ENCODE data around the gene DOCK1.

Gene DOCK1

GRCh38 chr10:127398140-127398970 is 493.1 kb downstream of the DOCK1 start:
- no peak overlapping the region for H3K4me3 ChIP-seq (ENCODE audit: low read depth, low read length)
- no peaks in the 10 kb centered on the region for H3K27me3 ChIP-seq (ENCODE audit: insufficient read depth, low read length)
- no peak overlapping the region for H3K27ac ChIP-seq (ENCODE audit: low read depth, low read length)
- peaks cover 9% of the 10 kb centered on the region for H3K4me1 ChIP-seq (ENCODE audit: control insufficient read depth, insufficient read depth, low read length, unreplicated experiment)
- H3K36me3 ChIP-seq (ENCODE audit: insufficient read depth, low read length) = no peaks in the 10 kb centered on the region
- no peaks in the 10 kb centered on the region for H3K79me2 ChIP-seq (ENCODE audit: control insufficient read depth, insufficient read depth, low read length, unreplicated experiment)
- H2AFZ ChIP-seq (ENCODE audit: low read length, unreplicated experiment) = no peak overlapping the region

- Histone ChIP-seq H3K27me3 (ENCODE audit: insufficient read depth, low read length) (no peaks in the 10 kb centered on the region), H3K79me2 (ENCODE audit: control insufficient read depth, insufficient read depth, low read length, unreplicated experiment) (no peaks in the 10 kb centered on the region), H3K27ac (ENCODE audit: low read depth, low read length) (no peak overlapping the region), H3K4me1 (ENCODE audit: control insufficient read depth, insufficient read depth, low read length, unreplicated experiment) (peaks cover 9% of the 10 kb centered on the region), H3K4me3 (ENCODE audit: low read depth, low read length) (no peak overlapping the region), H3K36me3 (ENCODE audit: insufficient read depth, low read length) (no peaks in the 10 kb centered on the region), H2AFZ (ENCODE audit: low read length, unreplicated experiment) (no peak overlapping the region)
These were observed 493.7 kb downstream of the DOCK1 start for GRCh38 chr10:127398971-127399365.

GRCh38 chr10:127399668-127400067 is 494.4 kb downstream of the DOCK1 start:
- Histone ChIP-seq H2AFZ (ENCODE audit: low read length, unreplicated experiment) (no peak overlapping the region), H3K4me3 (ENCODE audit: low read depth, low read length) (no peak overlapping the region), H3K27ac (ENCODE audit: low read depth, low read length) (no peak overlapping the region), H3K4me1 (ENCODE audit: control insufficient read depth, insufficient read depth, low read length, unreplicated experiment) (peaks cover 12% of the 10 kb centered on the region), H3K36me3 (ENCODE audit: insufficient read depth, low read length) (no peaks in the 10 kb centered on the region), H3K27me3 (ENCODE audit: insufficient read depth, low read length) (no peaks in the 10 kb centered on the region), H3K79me2 (ENCODE audit: control insufficient read depth, insufficient read depth, low read length, unreplicated experiment) (no peaks in the 10 kb centered on the region)

- Histone ChIP-seq H3K27me3 (ENCODE audit: insufficient read depth, low read length) (no peaks in the 10 kb centered on the region), H3K36me3 (ENCODE audit: insufficient read depth, low read length) (no peaks in the 10 kb centered on the region), H3K4me3 (ENCODE audit: low read depth, low read length) (no peak overlapping the region), H3K4me1 (ENCODE audit: control insufficient read depth, insufficient read depth, low read length, unreplicated experiment) (peaks cover 17% of the 10 kb centered on the region), H3K79me2 (ENCODE audit: control insufficient read depth, insufficient read depth, low read length, unreplicated experiment) (no peaks in the 10 kb centered on the region), H2AFZ (ENCODE audit: low read length, unreplicated experiment) (no peak overlapping the region), H3K27ac (ENCODE audit: low read depth, low read length) (no peak overlapping the region)
These were observed 495.0 kb downstream of the DOCK1 start for GRCh38 chr10:127400216-127400615.

- Histone ChIP-seq H3K79me2 (ENCODE audit: control insufficient read depth, insufficient read depth, low read length, unreplicated experiment) (no peaks in the 10 kb centered on the region), H3K4me3 (ENCODE audit: low read depth, low read length) (no peak overlapping the region), H2AFZ (ENCODE audit: low read length, unreplicated experiment) (no peak overlapping the region), H3K4me1 (ENCODE audit: control insufficient read depth, insufficient read depth, low read length, unreplicated experiment) (peaks cover 21% of the 10 kb centered on the region), H3K27me3 (ENCODE audit: insufficient read depth, low read length) (no peaks in the 10 kb centered on the region), H3K27ac (ENCODE audit: low read depth, low read length) (no peak overlapping the region), H3K36me3 (ENCODE audit: insufficient read depth, low read length) (no peaks in the 10 kb centered on the region)
These were observed 497.6 kb downstream of the DOCK1 start for GRCh38 chr10:127402596-127403409.

- Histone ChIP-seq H2AFZ (ENCODE audit: low read length, unreplicated experiment) (no peak overlapping the region), H3K27ac (ENCODE audit: low read depth, low read length) (no peak overlapping the region), H3K79me2 (ENCODE audit: control insufficient read depth, insufficient read depth, low read length, unreplicated experiment) (no peaks in the 10 kb centered on the region), H3K27me3 (ENCODE audit: insufficient read depth, low read length) (no peaks in the 10 kb centered on the region), H3K4me3 (ENCODE audit: low read depth, low read length) (no peak overlapping the region), H3K4me1 (ENCODE audit: control insufficient read depth, insufficient read depth, low read length, unreplicated experiment) (peaks cover 14% of the 10 kb centered on the region), H3K36me3 (ENCODE audit: insufficient read depth, low read length) (no peaks in the 10 kb centered on the region)
These were observed 500.0 kb downstream of the DOCK1 start for GRCh38 chr10:127405221-127405620.

GRCh38 chr10:127406018-127406550 is 500.9 kb downstream of the DOCK1 start:
- Histone ChIP-seq H3K79me2 (ENCODE audit: control insufficient read depth, insufficient read depth, low read length, unreplicated experiment) (no peaks in the 10 kb centered on the region), H2AFZ (ENCODE audit: low read length, unreplicated experiment) (no peak overlapping the region), H3K27ac (ENCODE audit: low read depth, low read length) (no peak overlapping the region), H3K36me3 (ENCODE audit: insufficient read depth, low read length) (no peaks in the 10 kb centered on the region), H3K4me3 (ENCODE audit: low read depth, low read length) (no peak overlapping the region), H3K4me1 (ENCODE audit: control insufficient read depth, insufficient read depth, low read length, unreplicated experiment) (peaks cover 14% of the 10 kb centered on the region), H3K27me3 (ENCODE audit: insufficient read depth, low read length) (no peaks in the 10 kb centered on the region)

GRCh38 chr10:127407551-127407950 is 502.3 kb downstream of the DOCK1 start:
- Histone ChIP-seq H3K27me3 (ENCODE audit: insufficient read depth, low read length) (no peaks in the 10 kb centered on the region), H3K4me3 (ENCODE audit: low read depth, low read length) (no peak overlapping the region), H3K36me3 (ENCODE audit: insufficient read depth, low read length) (no peaks in the 10 kb centered on the region), H3K4me1 (ENCODE audit: control insufficient read depth, insufficient read depth, low read length, unreplicated experiment) (peaks cover 14% of the 10 kb centered on the region), H3K79me2 (ENCODE audit: control insufficient read depth, insufficient read depth, low read length, unreplicated experiment) (no peaks in the 10 kb centered on the region), H3K27ac (ENCODE audit: low read depth, low read length) (no peak overlapping the region), H2AFZ (ENCODE audit: low read length, unreplicated experiment) (no peak overlapping the region)

GRCh38 chr10:127408112-127408710 is 503.0 kb downstream of the DOCK1 start:
- Histone ChIP-seq H3K36me3 (ENCODE audit: insufficient read depth, low read length) (no peaks in the 10 kb centered on the region), H2AFZ (ENCODE audit: low read length, unreplicated experiment) (no peak overlapping the region), H3K79me2 (ENCODE audit: control insufficient read depth, insufficient read depth, low read length, unreplicated experiment) (no peaks in the 10 kb centered on the region), H3K4me3 (ENCODE audit: low read depth, low read length) (no peak overlapping the region), H3K27ac (ENCODE audit: low read depth, low read length) (no peak overlapping the region), H3K27me3 (ENCODE audit: insufficient read depth, low read length) (no peaks in the 10 kb centered on the region), H3K4me1 (ENCODE audit: control insufficient read depth, insufficient read depth, low read length, unreplicated experiment) (peaks cover 14% of the 10 kb centered on the region)

- H3K27me3 ChIP-seq (ENCODE audit: insufficient read depth, low read length) = no peaks in the 10 kb centered on the region
These were observed 503.5 kb downstream of the DOCK1 start for GRCh38 chr10:127408733-127409132.

More at GRCh38 chr10:127408733-127409132, 503.5 kb downstream of the DOCK1 start:
- no peaks in the 10 kb centered on the region for H3K36me3 ChIP-seq (ENCODE audit: insufficient read depth, low read length)
- no peak overlapping the region for H3K4me3 ChIP-seq (ENCODE audit: low read depth, low read length)
- no peak overlapping the region for H3K27ac ChIP-seq (ENCODE audit: low read depth, low read length)
- H3K4me1 ChIP-seq (ENCODE audit: control insufficient read depth, insufficient read depth, low read length, unreplicated experiment) = peaks cover 14% of the 10 kb centered on the region
- H2AFZ ChIP-seq (ENCODE audit: low read length, unreplicated experiment) = no peak overlapping the region
- no peaks in the 10 kb centered on the region for H3K79me2 ChIP-seq (ENCODE audit: control insufficient read depth, insufficient read depth, low read length, unreplicated experiment)

All from ACC112 (cell line).